ENCODE results near the gene FYN. TPM values are rescaled to one million over a fixed set of nuclear protein-coding genes. Genes with fewer than 3 reads are reported as not detected.

The FYN gene
- total and polyA plus RNA-seq, 4 donors, result 11.2 to 28.3 (median 19.7) TPM

DNA sequence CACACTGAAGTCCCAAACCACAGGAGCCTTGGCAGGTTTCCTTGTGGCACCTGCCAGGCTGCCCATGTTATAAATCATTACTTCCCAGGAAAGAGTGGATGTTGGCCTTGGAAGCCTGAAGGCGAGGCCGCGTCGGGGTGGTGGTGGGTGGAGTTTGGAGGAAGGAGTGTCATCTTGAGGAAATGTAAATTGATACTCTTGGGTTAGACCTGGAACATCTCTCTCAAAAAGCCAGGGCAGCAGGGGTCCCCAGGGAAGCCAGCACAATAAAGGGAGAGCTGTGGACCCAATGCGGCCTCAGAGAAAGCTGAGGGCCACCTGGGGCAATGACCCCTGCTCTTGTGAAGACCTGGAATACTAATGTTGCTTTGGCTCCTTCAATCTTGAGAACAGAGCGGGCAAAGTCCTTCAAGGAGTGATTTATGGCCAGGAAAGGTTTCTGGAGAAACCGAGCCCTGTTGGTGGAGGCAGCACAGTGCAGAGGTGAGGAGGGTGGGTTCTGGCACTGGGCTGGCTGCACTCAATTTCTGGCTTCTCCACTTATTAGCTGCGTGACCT lies 241.3 kb downstream of the FYN start:
- DNase-seq (ENCODE audit: low spot score), result no peak
- H3K9ac ChIP-seq (ENCODE audit: low read depth in 1 of 2, low read length in 2 of 2), result no peak overlapping the region
- H3K27ac ChIP-seq (ENCODE audit: low read depth in 1 of 2, low read length in 2 of 2), result no peak overlapping the region
- no peak for TF ChIP-seq HNF4G (IDR thresholded peaks at IDR 0.05)
- no peak for TF ChIP-seq GABPA (IDR thresholded peaks at IDR 0.05 in 1 of 2, conservative IDR thresholded peaks at IDR 0.05 in 1 of 2)
- TF ChIP-seq RAD21 (IDR thresholded peaks at IDR 0.05), result no peak
- no peak for TF ChIP-seq REST (IDR thresholded peaks at IDR 0.05)
- no peak for TF ChIP-seq FOXA2 (IDR thresholded peaks at IDR 0.05)
- no peak for TF ChIP-seq SP1 (IDR thresholded peaks at IDR 0.05)
- TF ChIP-seq ZBTB33 (IDR thresholded peaks at IDR 0.05), result no peak
- H3K4me1 ChIP-seq (ENCODE audit: control insufficient read depth in 4 of 4, insufficient read depth in 4 of 4, low read length in 3 of 4), result no peaks in the 10 kb centered on the region
- no peaks in the 10 kb centered on the region for H3K27me3 ChIP-seq (ENCODE audit: control insufficient read depth in 4 of 4, insufficient read depth in 4 of 4, low read length in 3 of 4)
- no peaks in the 10 kb centered on the region for H3K36me3 ChIP-seq (ENCODE audit: control insufficient read depth in 4 of 4, insufficient read depth in 3 of 4, low read depth in 1 of 4, low read length in 3 of 4)
- WGBS, result 76% methylated on average over 8 of the region's 8 CpGs
- no peaks in the 10 kb centered on the region for H3K9me3 ChIP-seq (ENCODE audit: control insufficient read depth in 4 of 4, low read length in 3 of 4)
- no peak overlapping the region for H3K4me3 ChIP-seq (ENCODE audit: low read depth in 1 of 3, low read length in 3 of 3)

- Histone ChIP-seq H3K27me3 (ENCODE audit: control insufficient read depth in 4 of 4, insufficient read depth in 4 of 4, low read length in 3 of 4) (no peaks in the 10 kb centered on the region), H3K4me1 (ENCODE audit: control insufficient read depth in 4 of 4, insufficient read depth in 4 of 4, low read length in 3 of 4) (no peaks in the 10 kb centered on the region), H3K9me3 (ENCODE audit: control insufficient read depth in 4 of 4, low read length in 3 of 4) (no peaks in the 10 kb centered on the region), H3K27ac (ENCODE audit: low read depth in 1 of 2, low read length in 2 of 2) (no peak overlapping the region), H3K36me3 (ENCODE audit: control insufficient read depth in 4 of 4, insufficient read depth in 3 of 4, low read depth in 1 of 4, low read length in 3 of 4) (no peaks in the 10 kb centered on the region), H3K9ac (ENCODE audit: low read depth in 1 of 2, low read length in 2 of 2) (no peak overlapping the region), H3K4me3 (ENCODE audit: low read depth in 1 of 3, low read length in 3 of 3) (no peak overlapping the region)
- DNase-seq (ENCODE audit: low spot score), result no peak
- WGBS, result 65% methylated on average over 6 of the region's 6 CpGs
- no peak for TF ChIP-seq EGR1 (IDR thresholded peaks at IDR 0.05; ENCODE audit: low read depth in 2 of 2)
- TF ChIP-seq FOXA1 (IDR thresholded peaks at IDR 0.05), result no peak
- TF ChIP-seq RAD21 (IDR thresholded peaks at IDR 0.05), result no peak
- no peak for TF ChIP-seq JUND (IDR thresholded peaks at IDR 0.05)
- no peak for TF ChIP-seq MAX (IDR thresholded peaks at IDR 0.05)
- TF ChIP-seq CTCF (IDR thresholded peaks at IDR 0.05; ENCODE audit: low read depth, low read length, missing input control), result no peak
- no peak for TF ChIP-seq TAF1 (conservative IDR thresholded peaks at IDR 0.05)
- no peak for TF ChIP-seq RXRA (IDR thresholded peaks at IDR 0.05)
Measured at GRCh38 chr6:111631018-111631417, 242.2 kb downstream of the FYN start.
